Measurements from ENCODE around the gene PXDN.
A peak's percentile ranks its signal among the peaks of the same experiment; 100 is the strongest.

PXDN gene

GRCh38 chr2:1650085-1650872 lies 94.0 kb downstream of the PXDN start:
- H3K27me3 Mint-ChIP-seq (ENCODE audit: low read depth), result no peaks in the 10 kb centered on the region
- no peak for TF ChIP-seq CTCF (IDR thresholded peaks at IDR 0.05; ENCODE audit: unreplicated experiment in 3 of 3)
- H3K9me3 Mint-ChIP-seq, result no peaks in the 10 kb centered on the region
- no peak overlapping the region for H3K4me3 Mint-ChIP-seq
- peaks cover 39% of the 10 kb centered on the region for H3K4me1 Mint-ChIP-seq
- H3K36me3 Mint-ChIP-seq (ENCODE audit: low read depth), result peaks cover 69% of the 10 kb centered on the region
- peak overlapping the region; percentile 25 to 59 (median 34) for H3K27ac Mint-ChIP-seq

GRCh38 chr2:1649103-1650084 lies 94.9 kb downstream of the PXDN start:
- H3K27ac Mint-ChIP-seq, result peak overlapping the region in 1 of 3 experiments; percentile 34
- no peak for TF ChIP-seq CTCF (IDR thresholded peaks at IDR 0.05; ENCODE audit: unreplicated experiment in 3 of 3)

GRCh38 chr2:1648241-1649102 lies 95.8 kb downstream of the PXDN start:
- no peak for TF ChIP-seq CTCF (IDR thresholded peaks at IDR 0.05; ENCODE audit: unreplicated experiment in 3 of 3)
- H3K9me3 Mint-ChIP-seq, result no peaks in the 10 kb centered on the region
- H3K4me3 Mint-ChIP-seq, result no peak overlapping the region
- H3K4me1 Mint-ChIP-seq, result peaks cover 35% of the 10 kb centered on the region
- peaks cover 73% of the 10 kb centered on the region for H3K36me3 Mint-ChIP-seq (ENCODE audit: low read depth)
- no peaks in the 10 kb centered on the region for H3K27me3 Mint-ChIP-seq (ENCODE audit: low read depth)
- peak overlapping the region in 1 of 3 experiments; percentile 44 for H3K27ac Mint-ChIP-seq

More at GRCh38 chr2:1649103-1650084, 94.9 kb downstream of the PXDN start:
- Mint-ChIP-seq H3K36me3 (ENCODE audit: low read depth) (peaks cover 70% of the 10 kb centered on the region), H3K4me1 (peaks cover 39% of the 10 kb centered on the region), H3K9me3 (no peaks in the 10 kb centered on the region), H3K4me3 (no peak overlapping the region), H3K27me3 (ENCODE audit: low read depth) (no peaks in the 10 kb centered on the region)

GRCh38 chr2:1647417-1648240 lies 96.7 kb downstream of the PXDN start:
- TF ChIP-seq CTCF (IDR thresholded peaks at IDR 0.05; ENCODE audit: unreplicated experiment in 3 of 3), result no peak
- peak overlapping the region in 1 of 3 experiments; percentile 44 for H3K27ac Mint-ChIP-seq
- no peaks in the 10 kb centered on the region for H3K27me3 Mint-ChIP-seq (ENCODE audit: low read depth)
- H3K9me3 Mint-ChIP-seq, result no peaks in the 10 kb centered on the region
- H3K36me3 Mint-ChIP-seq (ENCODE audit: low read depth), result peaks cover 73% of the 10 kb centered on the region
- peaks cover 35% of the 10 kb centered on the region for H3K4me1 Mint-ChIP-seq
- no peak overlapping the region for H3K4me3 Mint-ChIP-seq

Data from nephron (organoid).